ENCODE data around the gene SASH1. TPM values are rescaled to one million over a fixed set of nuclear protein-coding genes. Genes with fewer than 3 reads are reported as not detected.

SASH1 gene
- total and polyA plus RNA-seq, 2 of the 8 experiments (the other 6 are each of a cell fraction or from before 2014, with no cell fraction given): 6.0 to 20.2 TPM

DNA sequence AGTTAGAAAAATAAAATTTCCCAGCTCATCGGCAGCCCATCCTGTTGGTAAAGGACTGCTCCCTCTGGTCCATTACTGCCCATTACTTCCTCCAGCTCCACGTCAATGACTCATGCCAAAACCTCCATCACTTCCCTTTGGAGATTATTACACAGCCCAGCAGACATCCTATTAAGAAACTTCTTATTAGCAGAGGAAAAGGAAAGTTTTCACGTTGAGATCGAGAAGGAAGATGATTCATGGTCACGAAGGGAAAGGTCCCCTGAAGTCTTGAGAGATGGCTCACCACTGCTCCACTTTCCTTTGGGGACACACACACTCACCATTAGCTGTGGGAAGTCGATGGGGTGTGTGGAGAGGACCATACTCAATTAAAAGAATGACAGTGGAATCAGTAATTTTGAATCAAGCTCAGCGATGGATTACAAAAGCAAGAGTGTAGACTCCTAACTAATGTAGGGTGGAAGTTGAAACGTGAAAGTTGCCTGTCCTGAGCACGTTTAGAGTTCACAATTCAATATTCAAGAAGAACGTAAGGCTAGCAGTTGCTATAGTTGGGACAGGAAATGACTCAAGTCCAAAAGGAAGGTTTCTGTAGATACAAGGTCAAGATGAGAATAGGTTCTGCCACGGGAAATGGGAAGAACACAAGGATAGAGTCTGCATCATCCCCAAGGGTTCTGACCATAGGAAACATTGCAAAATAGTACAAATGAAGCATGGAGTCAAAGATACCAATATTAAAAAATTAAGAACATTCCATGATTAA, 21.6 kb downstream of the SASH1 start:
- Histone ChIP-seq H3K18ac (ENCODE audit: extremely low read depth, low read length) (no peak overlapping the region), H4K5ac (ENCODE audit: insufficient read length, low read depth, low read length) (no peak overlapping the region), H3K4me1 (replicated peaks in 1 of 4; ENCODE audit: control insufficient read depth in 3 of 4, insufficient read depth in 4 of 4, low read length in 3 of 4) (peaks cover 0 to 7% (median 4%) of the 10 kb centered on the region in 4 experiments; a peak in 4 of 7 replicates), H3K23me2 (ENCODE audit: low read depth, low read length) (no peaks in the 10 kb centered on the region; the same call in 1 of the 2 replicates), H2AK5ac (ENCODE audit: low read depth, low read length) (no peak overlapping the region), H4K20me1 (replicated peaks in 1 of 2; ENCODE audit: control insufficient read depth in 1 of 2, insufficient read depth in 2 of 2, low read length in 2 of 2) (peaks cover 0 to 3% of the 10 kb centered on the region in 2 experiments), H3K79me2 (ENCODE audit: control insufficient read depth in 1 of 2, insufficient read depth in 2 of 2, low read length in 2 of 2) (peaks cover 0 to 59% of the 10 kb centered on the region in 2 experiments; a peak in 3 of 4 replicates), H2BK12ac (ENCODE audit: low read depth, low read length) (no peak overlapping the region), H3K27ac (ENCODE audit: low read depth, low read length) (no peak overlapping the region), H2AFZ (ENCODE audit: low read length) (no peak overlapping the region), H3K79me1 (ENCODE audit: low read depth, low read length) (peaks cover 7% of the 10 kb centered on the region; the same call in 1 of the 2 replicates), H3K23ac (ENCODE audit: insufficient read length) (no peak overlapping the region), H3K4me2 (ENCODE audit: insufficient read depth in 1 of 2, low read depth in 2 of 2, low read length in 2 of 2) (no peak overlapping the region), H3K36me3 (ENCODE audit: control insufficient read depth in 2 of 4, insufficient read depth in 4 of 4, low read length in 3 of 4) (no peaks in the 10 kb centered on the region), H2BK15ac (ENCODE audit: low read length) (no peak overlapping the region), H2BK120ac (replicated peaks; ENCODE audit: low read depth, low read length) (no peak overlapping the region), H3K9ac (replicated peaks in 1 of 4; ENCODE audit: extremely low read depth in 1 of 4, low read depth in 3 of 4, low read length in 3 of 4) (no peak overlapping the region), H3K4ac (replicated peaks; ENCODE audit: insufficient read length, low read depth, low read length) (no peak overlapping the region), H2BK5ac (ENCODE audit: low read depth, low read length) (no peak overlapping the region), H4K8ac (ENCODE audit: extremely low read depth, insufficient read depth, low read length) (no peak overlapping the region), H3K9me3 (ENCODE audit: insufficient read depth in 2 of 2, low read depth in 1 of 2, low read length in 1 of 2) (no peaks in the 10 kb centered on the region), H3K56ac (replicated peaks; ENCODE audit: insufficient read length, low read depth, low read length) (no peak overlapping the region), H4K91ac (replicated peaks; ENCODE audit: insufficient read length, low read length) (no peak overlapping the region), H3K4me3 (ENCODE audit: extremely low read depth in 1 of 4, insufficient read depth in 2 of 4, low read depth in 3 of 4, low read length in 4 of 4) (no peak overlapping the region), H3K14ac (ENCODE audit: insufficient read length) (no peak overlapping the region), H2BK20ac (ENCODE audit: low read length) (no peak overlapping the region), H3K27me3 (replicated peaks in 1 of 4; ENCODE audit: control insufficient read depth in 3 of 4, extremely low read depth in 1 of 4, insufficient read depth in 3 of 4, low read length in 3 of 4) (no peaks in the 10 kb centered on the region)
- ChIA-PET CTCF (ENCODE audit: partially characterized antibody) (no interaction called here), POLR2A (ENCODE audit: partially characterized antibody) (no interaction called here)
- 86% methylated on average over 11 of the region's 11 CpGs; no CpG with 5 or more reads in 1 of the 2 experiments for WGBS, 2 experiments (ENCODE audit: extremely low coverage in 1 of 2, insufficient coverage in 1 of 2, insufficient read length in 1 of 2, insufficient replicate concordance in 2 of 2, low coverage in 1 of 2, low lambda C conversion rate in 2 of 2, missing lambda C conversion rate in 1 of 2)
- DNase-seq (ENCODE audit: low read depth in 1 of 2, low spot score in 2 of 2) (no peak), FAIRE-seq (no peak)
- TF ChIP-seq SP1 (IDR thresholded peaks at IDR 0.05; ENCODE audit: low read depth, low read length): no peak
- TF ChIP-seq CBX5 (IDR thresholded peaks at IDR 0.05; ENCODE audit: low read depth, low read length): no peak
- no peak for TF ChIP-seq SRF (IDR thresholded peaks at IDR 0.05; ENCODE audit: low read depth, low read length)
- no peak for TF ChIP-seq KDM4A (IDR thresholded peaks at IDR 0.05; ENCODE audit: low read depth, low read length, severe bottlenecking)
- TF ChIP-seq SIX5 (IDR thresholded peaks at IDR 0.05; ENCODE audit: low read depth, low read length): no peak
- TF ChIP-seq, protein P1, sequence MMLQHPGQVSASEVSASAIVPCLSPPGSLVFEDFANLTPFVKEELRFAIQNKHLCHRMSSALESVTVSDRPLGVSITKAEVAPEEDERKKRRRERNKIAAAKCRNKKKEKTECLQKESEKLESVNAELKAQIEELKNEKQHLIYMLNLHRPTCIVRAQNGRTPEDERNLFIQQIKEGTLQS (IDR thresholded peaks at IDR 0.05; ENCODE audit: insufficient read depth, low read depth, low read length): no peak
- no peak for TF ChIP-seq SIRT6 (IDR thresholded peaks at IDR 0.05; ENCODE audit: low read length)
- TF ChIP-seq NANOG (IDR thresholded peaks at IDR 0.05; ENCODE audit: insufficient read depth, low read depth, low read length, poor library complexity, severe bottlenecking): no peak
- TF ChIP-seq CREB1 (IDR thresholded peaks at IDR 0.05): no peak
- TF ChIP-seq SP4 (IDR thresholded peaks at IDR 0.05; ENCODE audit: low read length): no peak
- no peak for TF ChIP-seq TEAD4 (IDR thresholded peaks at IDR 0.05; ENCODE audit: low read depth, low read length)
- no peak for TF ChIP-seq RFX5 (IDR thresholded peaks at IDR 0.05; ENCODE audit: borderline replicate concordance, low read depth, low read length)
- no peak for TF ChIP-seq PHF8 (conservative IDR thresholded peaks at IDR 0.05; ENCODE audit: low read depth, low read length)

Data from H1 (cell line).